Measurements from ENCODE around the gene FSTL4.

The FSTL4 gene

GRCh38 chr5:133340002-133340755 is 272.2 kb downstream of the FSTL4 start:
- DNase-seq (ENCODE audit: low spot score) = no peak

GRCh38 chr5:133338504-133339355 is 273.6 kb downstream of the FSTL4 start:
- no peak for DNase-seq (ENCODE audit: low spot score)

- no peak for DNase-seq (ENCODE audit: low spot score)
These were observed 274.4 kb downstream of the FSTL4 start for GRCh38 chr5:133337795-133338445.

- no peak for DNase-seq (ENCODE audit: low spot score)
These were observed 275.4 kb downstream of the FSTL4 start for GRCh38 chr5:133336969-133337410.

GRCh38 chr5:133336121-133336968 is 276.0 kb downstream of the FSTL4 start:
- DNase-seq (ENCODE audit: low spot score) = no peak

GRCh38 chr5:133334796-133335639 is 277.3 kb downstream of the FSTL4 start:
- no peak for DNase-seq (ENCODE audit: low spot score)

GRCh38 chr5:133333326-133334150 is 278.8 kb downstream of the FSTL4 start:
- no peak for DNase-seq (ENCODE audit: low spot score)

- no peak for DNase-seq (ENCODE audit: low spot score)
These were observed 279.8 kb downstream of the FSTL4 start for GRCh38 chr5:133332439-133333024.

- no peak for DNase-seq (ENCODE audit: low spot score)
These were observed 280.4 kb downstream of the FSTL4 start for GRCh38 chr5:133331941-133332340.

- no peak for DNase-seq (ENCODE audit: low spot score)
These were observed 281.4 kb downstream of the FSTL4 start for GRCh38 chr5:133330956-133331355.

GRCh38 chr5:133328800-133329199 is 283.5 kb downstream of the FSTL4 start:
- DNase-seq (ENCODE audit: low spot score) = no peak

GRCh38 chr5:133327946-133328401 is 284.4 kb downstream of the FSTL4 start:
- no peak for DNase-seq (ENCODE audit: low spot score)

GRCh38 chr5:133326361-133326760 is 286.0 kb downstream of the FSTL4 start:
- DNase-seq (ENCODE audit: low spot score) = no peak

- peak; percentile 44 for DNase-seq (ENCODE audit: low spot score)
These were observed 286.5 kb downstream of the FSTL4 start for GRCh38 chr5:133325864-133326263.

- no peak for DNase-seq (ENCODE audit: low spot score)
These were observed 287.4 kb downstream of the FSTL4 start for GRCh38 chr5:133324926-133325325.

GRCh38 chr5:133323494-133324457 is 288.6 kb downstream of the FSTL4 start:
- no peak for DNase-seq (ENCODE audit: low spot score)

- DNase-seq (ENCODE audit: low spot score) = no peak
These were observed 289.6 kb downstream of the FSTL4 start for GRCh38 chr5:133322743-133323142.

GRCh38 chr5:133321833-133322420 is 290.4 kb downstream of the FSTL4 start:
- DNase-seq (ENCODE audit: low spot score) = no peak

Measured in putamen (tissue), 1 donor.